ENCODE data around the gene PLCG1. TPM values are rescaled to one million over a fixed set of nuclear protein-coding genes. Genes with fewer than 3 reads are reported as not detected.
A peak's percentile ranks its signal among the peaks of the same experiment; 100 is the strongest.

The PLCG1 gene
- total RNA-seq, 3 donors from 2014 or later (not counting 1 experiment from before 2014, with no cell fraction given), result 199 to 242 (median 236) TPM

- ATAC-seq (no peak), DNase-seq (no peak)
- H3K27me3 ChIP-seq (ENCODE audit: control insufficient read depth, insufficient read depth, low read length), result no peaks in the 10 kb centered on the region
- WGBS (ENCODE audit: insufficient coverage), result 93% methylated on average over 6 of the region's 6 CpGs
- TF ChIP-seq, protein P1, sequence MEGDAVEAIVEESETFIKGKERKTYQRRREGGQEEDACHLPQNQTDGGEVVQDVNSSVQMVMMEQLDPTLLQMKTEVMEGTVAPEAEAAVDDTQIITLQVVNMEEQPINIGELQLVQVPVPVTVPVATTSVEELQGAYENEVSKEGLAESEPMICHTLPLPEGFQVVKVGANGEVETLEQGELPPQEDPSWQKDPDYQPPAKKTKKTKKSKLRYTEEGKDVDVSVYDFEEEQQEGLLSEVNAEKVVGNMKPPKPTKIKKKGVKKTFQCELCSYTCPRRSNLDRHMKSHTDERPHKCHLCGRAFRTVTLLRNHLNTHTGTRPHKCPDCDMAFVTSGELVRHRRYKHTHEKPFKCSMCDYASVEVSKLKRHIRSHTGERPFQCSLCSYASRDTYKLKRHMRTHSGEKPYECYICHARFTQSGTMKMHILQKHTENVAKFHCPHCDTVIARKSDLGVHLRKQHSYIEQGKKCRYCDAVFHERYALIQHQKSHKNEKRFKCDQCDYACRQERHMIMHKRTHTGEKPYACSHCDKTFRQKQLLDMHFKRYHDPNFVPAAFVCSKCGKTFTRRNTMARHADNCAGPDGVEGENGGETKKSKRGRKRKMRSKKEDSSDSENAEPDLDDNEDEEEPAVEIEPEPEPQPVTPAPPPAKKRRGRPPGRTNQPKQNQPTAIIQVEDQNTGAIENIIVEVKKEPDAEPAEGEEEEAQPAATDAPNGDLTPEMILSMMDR (IDR thresholded peaks at IDR 0.05), result no peak
- Mint-ChIP-seq H3K4me3 (no peak overlapping the region), H3K27ac (peak overlapping the region; percentile 54 to 59), H3K4me1 (peaks cover 0 to 6% of the 10 kb centered on the region in 2 donors), H3K27me3 (ENCODE audit: low read depth in 2 of 2) (no peaks in the 10 kb centered on the region), H3K36me3 (peaks cover 7% of the 10 kb centered on the region), H3K9me3 (no peaks in the 10 kb centered on the region)
- no peak overlapping the region for H3K4me3 ChIP-seq (ENCODE audit: low read length)
- intact Hi-C loops (cut with micrococcal nuclease), result no loop called here
- H3K27ac ChIP-seq (ENCODE audit: low read length), result no peak overlapping the region
- H3K4me1 ChIP-seq (ENCODE audit: control insufficient read depth, insufficient read depth, low read length), result no peaks in the 10 kb centered on the region
- H3K36me3 ChIP-seq (ENCODE audit: control insufficient read depth, insufficient read depth, low read length), result peaks cover 34% of the 10 kb centered on the region
- no peaks in the 10 kb centered on the region for H3K9me3 ChIP-seq (ENCODE audit: control insufficient read depth, insufficient read depth, low read length)
These were observed 41.2 kb downstream of the PLCG1 start for GRCh38 chr20:41178495-41178894.

GRCh38 chr20:41178904-41179432 is 41.6 kb downstream of the PLCG1 start:
- no peak for DNase-seq
- WGBS (ENCODE audit: insufficient coverage), result 96% methylated on average over 7 of the region's 8 CpGs

GRCh38 chr20:41179961-41180360 is 42.6 kb downstream of the PLCG1 start:
- Mint-ChIP-seq H3K4me1 (peaks cover 0 to 6% of the 10 kb centered on the region in 2 donors), H3K9me3 (no peaks in the 10 kb centered on the region), H3K27ac (no peak overlapping the region), H3K27me3 (ENCODE audit: low read depth in 2 of 2) (no peaks in the 10 kb centered on the region), H3K36me3 (peaks cover 7% of the 10 kb centered on the region), H3K4me3 (no peak overlapping the region)
- WGBS (ENCODE audit: insufficient coverage), result 98% methylated on average over 8 of the region's 8 CpGs
- H3K27ac ChIP-seq (ENCODE audit: low read length), result no peak overlapping the region
- no peak overlapping the region for H3K4me3 ChIP-seq (ENCODE audit: low read length)
- H3K4me1 ChIP-seq (ENCODE audit: control insufficient read depth, insufficient read depth, low read length), result no peaks in the 10 kb centered on the region
- TF ChIP-seq, protein P1 (IDR thresholded peaks at IDR 0.05), result no peak
- no peaks in the 10 kb centered on the region for H3K27me3 ChIP-seq (ENCODE audit: control insufficient read depth, insufficient read depth, low read length)
- intact Hi-C loops (cut with micrococcal nuclease), result no loop called here
- H3K9me3 ChIP-seq (ENCODE audit: control insufficient read depth, insufficient read depth, low read length), result no peaks in the 10 kb centered on the region
- no peak for ATAC-seq
- peaks cover 19% of the 10 kb centered on the region for H3K36me3 ChIP-seq (ENCODE audit: control insufficient read depth, insufficient read depth, low read length)
- no peak for DNase-seq

More at GRCh38 chr20:41178904-41179432, 41.6 kb downstream of the PLCG1 start:
- Mint-ChIP-seq H3K4me3 (no peak overlapping the region), H3K36me3 (peaks cover 7% of the 10 kb centered on the region), H3K4me1 (peaks cover 0 to 6% of the 10 kb centered on the region in 2 donors), H3K27ac (peak overlapping the region; percentile 54 to 59), H3K27me3 (ENCODE audit: low read depth in 2 of 2) (no peaks in the 10 kb centered on the region), H3K9me3 (no peaks in the 10 kb centered on the region)
- TF ChIP-seq, protein P1 (IDR thresholded peaks at IDR 0.05), result no peak
- Histone ChIP-seq H3K9me3 (ENCODE audit: control insufficient read depth, insufficient read depth, low read length) (no peaks in the 10 kb centered on the region), H3K27ac (ENCODE audit: low read length) (no peak overlapping the region), H3K36me3 (ENCODE audit: control insufficient read depth, insufficient read depth, low read length) (peaks cover 29% of the 10 kb centered on the region), H3K4me3 (ENCODE audit: low read length) (no peak overlapping the region), H3K27me3 (ENCODE audit: control insufficient read depth, insufficient read depth, low read length) (no peaks in the 10 kb centered on the region), H3K4me1 (ENCODE audit: control insufficient read depth, insufficient read depth, low read length) (no peaks in the 10 kb centered on the region)
- intact Hi-C loops (cut with micrococcal nuclease), result no loop called here
- no peak for ATAC-seq
